ENCODE measurements around the gene SRSF1. TPM values are rescaled to one million over a fixed set of nuclear protein-coding genes. Genes with fewer than 3 reads are reported as not detected.
"Not testable (repeated sequence)": the region's sequence is repeated elsewhere in the genome, so short reads cannot be mapped to it uniquely, and the experiment has no call there.

SRSF1 gene
- total RNA-seq, 1 donor from 2014 or later, result 348 TPM

- no peak for DNase-seq (ENCODE audit: low read depth)
Observed at GRCh38 chr17:57965521-57966160, 41.4 kb downstream of the SRSF1 start.

- no peak for DNase-seq (ENCODE audit: low read depth)
Observed at GRCh38 chr17:57963149-57963511, 43.9 kb downstream of the SRSF1 start.

GRCh38 chr17:57962279-57963148 is 44.5 kb downstream of the SRSF1 start:
- DNase-seq (ENCODE audit: low read depth), result no peak

GRCh38 chr17:57959929-57960328 is 47.1 kb downstream of the SRSF1 start:
- DNase-seq (ENCODE audit: low read depth), result no peak

- not testable (repeated sequence) for DNase-seq (ENCODE audit: low read depth)
Observed at GRCh38 chr17:57958391-57958790, 48.7 kb downstream of the SRSF1 start.

- no peak for DNase-seq (ENCODE audit: low read depth)
Observed at GRCh38 chr17:57957886-57958285, 49.2 kb downstream of the SRSF1 start.

GRCh38 chr17:57957120-57957850 is 49.8 kb downstream of the SRSF1 start:
- no peak for DNase-seq (ENCODE audit: low read depth)

- DNase-seq (ENCODE audit: low read depth), result no peak
Observed at GRCh38 chr17:57956291-57957119, 50.5 kb downstream of the SRSF1 start.

GRCh38 chr17:57955183-57955931 is 51.7 kb downstream of the SRSF1 start, which contains the start of gene CUEDC1:
TSS of gene CUEDC1 (minus strand) at chr17:57955412. CDS start at chr17:57885564, 69,848 bp downstream.
- no peak for DNase-seq (ENCODE audit: low read depth)

GRCh38 chr17:57954397-57955182 is 52.5 kb downstream of the SRSF1 start:
- no peak for DNase-seq (ENCODE audit: low read depth)

- DNase-seq (ENCODE audit: low read depth), result no peak
Observed at GRCh38 chr17:57953705-57954396, 53.2 kb downstream of the SRSF1 start.

Other genes with a start within 250 kb of the SRSF1 start
- 20.2 and 58.9 TPM in 2 replicates for gene MRPS23, start 157.2 kb downstream of the SRSF1 start, total RNA-seq
- gene CUEDC1, start 51.8 kb downstream of the SRSF1 start, total RNA-seq, result 10.1 and 20.1 TPM in 2 replicates
- 45.8 and 79.1 TPM in 2 replicates for gene VEZF1, start 19.0 kb downstream of the SRSF1 start, total RNA-seq
- 10.4 and 20.7 TPM in 2 replicates for gene DYNLL2, start 76.2 kb upstream of the SRSF1 start, total RNA-seq
- not detected in 2 replicates for gene OR4D1, start 141.1 kb upstream of the SRSF1 start, total RNA-seq
- gene OR4D2, start 159.7 kb upstream of the SRSF1 start, total RNA-seq, result not detected in 2 replicates
- not detected in 2 replicates for gene EPX, start 185.5 kb upstream of the SRSF1 start, total RNA-seq
- 15.7 and 20.1 TPM in 2 replicates for gene MKS1, start 212.0 kb upstream of the SRSF1 start, total RNA-seq
- gene LPO, start 231.3 kb upstream of the SRSF1 start, total RNA-seq, result not detected in 2 replicates